SK-N-MC (cell line): ENCODE results near the gene HEPHL1.

ENCODE experiments used
- DNase-seq: peaks from one replicate; pipeline ENCODE4 v3.0.0-alpha.2; 2011; ENCODE audit warnings: low read depth, low spot score
- H3K27ac ChIP-seq: fragments of 200-600 bp; sonication (generic); 2 replicates; pipeline ENCODE4 v1.5.1; 2016; ENCODE audit warnings: mixed run types
- H3K36me3 ChIP-seq: fragments of 200-600 bp; sonication (generic); 2 replicates; pipeline ENCODE4 v1.6.1; 2017; ENCODE audit warnings: antibody characterized with exemption, low read length, mixed read lengths; ENCODE audit not compliant: insufficient read depth
- H3K4me3 ChIP-seq: fragments of 200-600 bp; sonication (generic); 2 replicates; pipeline ENCODE4 v1.5.1; 2016
- H3K9ac ChIP-seq: fragments of 200-600 bp; sonication (generic); 2 replicates; pipeline ENCODE4 v1.8.0; 2017; ENCODE audit warnings: mixed run types, mixed read lengths; ENCODE audit not compliant: insufficient read length
- H3K9me3 ChIP-seq: fragments of 200-600 bp; sonication (generic); 2 replicates; pipeline ENCODE4 v1.6.1; 2017; ENCODE audit warnings: low read depth, mild to moderate bottlenecking, antibody characterized with exemption, low read length, moderate library complexity, mixed read lengths
- EZH2 ChIP-seq: fragments of 200-600 bp; sonication (generic); IDR thresholded peaks from one replicate; pipeline ENCODE4 v1.6.1; 2017; ENCODE audit warnings: antibody characterized with exemption
- FOXP2 ChIP-seq: optimal IDR thresholded peaks from 2 replicates; pipeline ENCODE3; 2011; ENCODE audit warnings: mild to moderate bottlenecking, moderate library complexity; ENCODE audit not compliant: insufficient read depth; ENCODE audit errors: extremely low read length, control extremely low read depth
- POLR2AphosphoS5 ChIP-seq: IDR thresholded peaks from 2 replicates; pipeline ENCODE4 v1.6.1; 2012; ENCODE audit warnings: mild to moderate bottlenecking, low read depth, low read length, borderline replicate concordance

HEPHL1 gene

DNA sequence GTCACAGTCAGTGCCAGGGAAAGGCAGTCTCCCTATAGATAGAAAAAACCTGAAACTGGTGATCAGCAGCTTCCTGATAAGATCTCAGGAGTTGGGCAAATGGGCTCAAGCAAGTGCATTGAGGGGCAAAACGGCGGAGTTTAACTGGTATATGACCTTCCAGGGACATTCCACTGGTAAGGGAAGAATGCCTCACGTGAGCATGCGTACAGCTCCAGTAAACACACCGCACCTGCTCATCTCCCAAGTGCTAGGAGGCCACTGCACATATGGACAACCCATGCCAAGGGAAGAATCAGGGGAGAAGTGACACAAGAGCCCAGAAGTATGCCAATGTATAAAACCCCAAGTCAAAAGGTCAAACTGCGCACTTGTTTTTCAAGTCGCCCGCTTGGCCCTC, 11.6 kb downstream of the HEPHL1 start:
- H3K36me3 ChIP-seq = no peaks in the 10 kb centered on the region
- H3K4me3 ChIP-seq = no peak overlapping the region
- DNase-seq = no peak
- H3K27ac ChIP-seq = no peak overlapping the region
- TF ChIP-seq POLR2AphosphoS5 (no peak), EZH2 (no peak), FOXP2 (no peak)
- H3K9ac ChIP-seq = no peak overlapping the region
- H3K9me3 ChIP-seq = no peaks in the 10 kb centered on the region

DNA sequence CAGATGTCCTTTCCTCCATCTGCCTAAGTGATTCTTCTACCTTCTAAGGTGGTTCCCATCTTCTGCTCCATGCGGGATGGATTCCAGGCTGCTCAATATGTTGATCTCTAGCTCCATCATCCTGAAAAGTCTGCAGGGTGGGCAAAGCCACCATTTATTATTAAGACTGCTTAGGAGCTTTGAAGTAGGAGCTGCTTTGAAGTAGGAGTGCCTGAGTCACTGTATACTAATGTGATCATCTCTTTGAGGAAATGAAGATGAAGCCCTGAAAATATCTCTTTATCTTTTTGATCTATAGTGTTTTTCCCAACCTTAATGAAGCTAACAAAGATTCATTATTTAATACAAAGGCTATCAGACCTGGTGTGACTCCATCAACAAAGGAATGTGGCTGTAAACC, 13.1 kb downstream of the HEPHL1 start:
- no peak for DNase-seq
- Histone ChIP-seq H3K9ac (no peak overlapping the region), H3K36me3 (no peaks in the 10 kb centered on the region), H3K27ac (no peak overlapping the region), H3K4me3 (no peak overlapping the region), H3K9me3 (no peaks in the 10 kb centered on the region)
- TF ChIP-seq FOXP2 = no peak
- TF ChIP-seq POLR2AphosphoS5 = no peak
- no peak for TF ChIP-seq EZH2

DNA sequence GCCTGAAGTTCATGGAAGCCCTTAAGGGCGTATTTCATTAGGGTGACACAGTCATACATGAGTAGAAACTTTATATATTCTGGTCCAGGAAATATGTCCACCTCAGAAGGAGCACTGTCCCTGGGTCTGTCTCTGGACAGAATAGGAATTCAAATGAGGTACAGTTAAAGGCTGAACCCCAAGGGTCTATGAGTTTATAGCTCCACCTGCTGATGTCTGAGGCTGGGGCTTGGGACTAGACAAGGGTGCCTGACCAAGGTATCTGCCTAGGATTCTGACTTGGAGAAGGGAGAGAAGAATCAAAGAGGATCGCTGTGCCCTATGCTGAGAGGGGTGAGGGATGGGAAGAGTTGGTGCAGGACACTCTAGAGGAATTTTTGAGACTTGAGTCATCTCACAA, 14.9 kb downstream of the HEPHL1 start:
- no peak for TF ChIP-seq FOXP2
- no peak for TF ChIP-seq EZH2
- no peak for TF ChIP-seq POLR2AphosphoS5
- no peak for DNase-seq

DNA sequence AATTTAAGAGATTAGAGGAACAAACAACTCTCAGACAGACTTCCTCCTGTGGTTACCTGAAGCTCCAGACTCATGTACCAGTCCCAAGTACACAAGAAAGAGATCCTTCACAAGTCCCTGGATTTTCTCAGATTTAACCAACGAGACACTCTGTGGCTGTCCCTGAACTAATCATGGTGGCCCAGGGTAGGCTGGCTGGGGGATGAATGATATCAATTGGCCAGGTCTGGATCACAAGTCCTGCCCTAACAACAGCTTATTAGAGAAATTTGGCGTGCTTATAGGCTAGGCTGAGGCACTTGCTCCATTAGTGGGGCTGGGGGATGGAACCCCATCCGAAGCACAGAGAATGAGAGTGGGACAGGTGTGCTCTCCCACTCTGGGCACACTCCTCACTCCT, 22.1 kb downstream of the HEPHL1 start:
- Histone ChIP-seq H3K36me3 (no peaks in the 10 kb centered on the region), H3K9me3 (no peaks in the 10 kb centered on the region), H3K27ac (no peak overlapping the region), H3K9ac (no peak overlapping the region), H3K4me3 (no peak overlapping the region)
- DNase-seq = no peak
- TF ChIP-seq EZH2 = no peak
- no peak for TF ChIP-seq POLR2AphosphoS5
- no peak for TF ChIP-seq FOXP2

More for the DNA sequence above, 14.9 kb downstream of the HEPHL1 start:
- no peak overlapping the region for H3K9ac ChIP-seq
- H3K4me3 ChIP-seq = no peak overlapping the region
- H3K36me3 ChIP-seq = no peaks in the 10 kb centered on the region
- H3K9me3 ChIP-seq = no peaks in the 10 kb centered on the region
- H3K27ac ChIP-seq = no peak overlapping the region

DNA sequence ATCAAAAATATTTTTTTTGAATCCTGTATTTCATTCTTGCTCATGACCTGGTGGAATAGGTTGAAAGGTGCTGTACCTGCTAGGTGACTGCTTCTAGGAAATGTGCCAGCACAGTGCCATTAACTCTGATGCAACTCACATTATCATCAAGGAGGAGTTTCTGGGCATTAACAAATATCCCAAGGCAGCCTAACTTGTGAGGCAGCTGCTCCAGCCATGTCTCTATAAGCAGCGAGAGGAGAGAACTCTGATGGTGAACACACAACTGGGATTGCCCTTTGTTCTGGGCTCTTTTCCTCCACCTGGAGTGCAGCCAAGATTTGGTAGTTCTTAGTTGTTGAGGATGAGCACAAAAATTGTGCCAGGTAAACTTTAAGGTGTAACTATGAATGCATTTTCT, 25.6 kb downstream of the HEPHL1 start:
- H3K27ac ChIP-seq = no peak overlapping the region
- no peak for DNase-seq
- no peaks in the 10 kb centered on the region for H3K36me3 ChIP-seq
- no peak overlapping the region for H3K4me3 ChIP-seq
- TF ChIP-seq FOXP2 (no peak), POLR2AphosphoS5 (no peak), EZH2 (no peak)
- no peak overlapping the region for H3K9ac ChIP-seq
- H3K9me3 ChIP-seq = no peaks in the 10 kb centered on the region

DNA sequence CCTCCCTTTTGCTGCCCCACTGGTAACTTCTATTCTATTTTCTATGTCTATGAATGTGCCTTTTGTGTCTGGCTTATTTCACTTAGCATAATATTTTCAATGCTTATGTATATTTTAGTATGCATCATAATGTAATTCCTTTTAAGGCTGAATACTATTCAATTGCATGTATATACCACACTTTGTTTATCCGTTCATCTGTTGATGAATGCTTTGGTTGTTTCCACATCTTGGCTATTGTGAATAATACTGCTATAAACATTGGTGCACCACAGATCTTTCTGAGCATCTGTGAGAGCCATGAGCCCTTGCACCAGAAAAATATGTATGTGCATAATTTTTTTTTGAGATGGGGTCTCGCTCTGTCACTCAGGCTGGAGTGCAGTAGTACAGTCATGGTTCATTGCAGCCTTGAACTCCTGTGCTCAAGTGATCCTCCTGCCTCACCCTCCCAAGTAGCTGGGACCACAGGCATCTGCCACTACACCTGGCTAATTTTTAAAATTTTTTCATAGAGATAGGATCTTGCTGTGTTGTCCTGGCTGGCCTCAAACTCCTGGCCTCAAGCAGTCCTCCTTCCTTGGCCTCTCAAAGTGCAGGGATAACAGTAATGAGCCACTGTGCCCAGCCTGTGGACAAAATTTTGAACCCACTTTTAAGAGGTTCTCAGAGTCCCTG, 27.0 kb downstream of the HEPHL1 start:
- no peak for DNase-seq
- no peak for TF ChIP-seq POLR2AphosphoS5

DNA sequence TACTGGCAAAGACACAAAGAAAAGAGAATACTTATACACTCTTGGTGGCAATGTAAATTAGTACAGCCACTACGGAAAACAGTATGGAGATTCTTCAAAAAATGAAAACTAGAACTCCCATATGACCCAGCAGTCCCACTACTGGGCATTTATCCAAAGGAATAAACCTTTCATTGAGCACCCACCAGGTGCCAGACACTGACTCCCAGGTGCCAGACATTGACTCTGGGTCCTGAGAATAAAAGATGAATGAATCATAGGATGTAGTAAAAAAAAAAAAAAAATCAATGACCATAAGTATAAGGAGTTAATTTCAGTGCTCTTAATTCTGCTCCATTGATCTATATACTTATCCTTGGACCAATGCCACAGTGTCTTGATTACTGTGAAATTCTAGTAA, 28.2 kb downstream of the HEPHL1 start:
- H3K9me3 ChIP-seq = no peaks in the 10 kb centered on the region
- no peaks in the 10 kb centered on the region for H3K36me3 ChIP-seq
- no peak overlapping the region for H3K27ac ChIP-seq
- H3K9ac ChIP-seq = no peak overlapping the region
- H3K4me3 ChIP-seq = no peak overlapping the region
- DNase-seq = no peak
- TF ChIP-seq FOXP2 (no peak), POLR2AphosphoS5 (no peak), EZH2 (no peak)

More for the DNA sequence above, 27.0 kb downstream of the HEPHL1 start:
- H3K36me3 ChIP-seq = no peaks in the 10 kb centered on the region
- no peaks in the 10 kb centered on the region for H3K9me3 ChIP-seq
- no peak overlapping the region for H3K9ac ChIP-seq
- H3K27ac ChIP-seq = no peak overlapping the region
- H3K4me3 ChIP-seq = no peak overlapping the region

DNA sequence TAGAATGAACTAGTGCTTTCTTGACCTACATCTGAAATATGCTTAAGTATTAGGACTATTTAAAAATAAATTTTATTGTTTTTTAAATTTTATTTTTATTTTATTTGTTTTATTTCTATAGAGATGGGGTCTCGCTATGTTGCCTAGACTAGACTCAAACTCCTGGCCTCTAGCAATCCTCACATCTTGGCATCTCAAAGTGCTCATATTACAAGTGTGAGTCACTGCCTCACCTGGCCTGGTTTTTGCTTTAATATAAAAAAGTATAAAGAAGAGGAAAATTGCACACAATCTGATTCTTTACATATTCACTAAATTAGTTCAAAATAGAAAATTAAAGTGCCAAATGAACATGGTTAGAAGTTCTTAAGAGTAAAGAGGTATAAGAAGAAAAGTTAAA, 37.5 kb downstream of the HEPHL1 start:
- TF ChIP-seq POLR2AphosphoS5 (no peak), FOXP2 (no peak), EZH2 (no peak)

DNA sequence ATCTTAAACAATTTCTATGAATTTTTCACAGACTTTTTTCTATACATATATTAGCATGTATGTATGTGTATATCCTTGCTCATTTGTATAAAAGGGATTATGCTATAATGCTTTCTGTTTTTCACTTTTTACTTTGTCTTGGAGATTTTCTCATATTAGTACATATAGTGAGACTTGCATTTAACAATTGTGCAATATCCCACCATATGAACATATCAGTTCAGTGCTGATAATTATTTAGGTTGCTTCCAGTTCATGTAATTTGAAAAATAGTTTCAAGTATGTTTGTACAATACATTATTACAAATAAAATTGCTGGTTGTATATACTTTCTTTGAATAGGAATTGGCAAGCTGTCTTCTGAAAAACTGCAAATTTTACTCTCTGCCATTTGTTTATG, 37.9 kb downstream of the HEPHL1 start:
- Histone ChIP-seq H3K4me3 (no peak overlapping the region), H3K36me3 (no peaks in the 10 kb centered on the region), H3K9me3 (no peaks in the 10 kb centered on the region), H3K27ac (no peak overlapping the region), H3K9ac (no peak overlapping the region)
- no peak for DNase-seq
- TF ChIP-seq FOXP2 (no peak), EZH2 (no peak)

More for the DNA sequence above, 37.5 kb downstream of the HEPHL1 start:
- H3K9ac ChIP-seq = no peak overlapping the region
- H3K4me3 ChIP-seq = no peak overlapping the region
- no peak for DNase-seq
- no peak overlapping the region for H3K27ac ChIP-seq
- no peaks in the 10 kb centered on the region for H3K9me3 ChIP-seq
- H3K36me3 ChIP-seq = no peaks in the 10 kb centered on the region
